MCF 10A (cell line): ENCODE results near the gene PET117. TPM values are rescaled to one million over a fixed set of nuclear protein-coding genes. Genes with fewer than 3 reads are reported as not detected.

ENCODE experiments used
- BruUV-seq: library from RNA; stranded (reverse); fragments of 400-500 nt; replicated peaks from 2 replicates; lab custom pipeline; 2021; lab: Mats Ljungman, UMichigan
- CTCF ChIA-PET: fragments of 300-600 bp; sonication (Branson Sonifier 250); formaldehyde crosslinking; extraction: SDS; loops from one replicate; lab custom pipeline; 2021; ENCODE audit warnings: antibody characterized with exemption, inconsistent platforms; lab: Yijun Ruan, JAX
- POLR2A ChIA-PET: fragments of 300-600, 350-650 bp; sonication (Branson Sonifier 250); formaldehyde crosslinking; extraction: SDS; loops from one replicate; lab custom pipeline; 2020; ENCODE audit warnings: antibody characterized with exemption, inconsistent platforms; lab: Yijun Ruan, JAX
- DNase-seq: peaks from one replicate; pipeline ENCODE4 v3.0.0-alpha.2; 2018; ENCODE audit not compliant: unreplicated experiment
- H3K27ac Mint-ChIP-seq: one replicate; pipeline ENCODE4 v1.8.0; 2022; ENCODE audit warnings: mild to moderate bottlenecking, low read depth, mixed read lengths; ENCODE audit not compliant: unreplicated experiment
- H3K27me3 Mint-ChIP-seq: one replicate; pipeline ENCODE4 v1.8.0; 2022; ENCODE audit warnings: mixed read lengths; ENCODE audit not compliant: insufficient read depth, unreplicated experiment
- H3K36me3 Mint-ChIP-seq: one replicate; pipeline ENCODE4 v1.8.0; 2022; ENCODE audit warnings: mild to moderate bottlenecking, moderate library complexity, mixed read lengths; ENCODE audit not compliant: insufficient read depth, unreplicated experiment
- H3K4me1 Mint-ChIP-seq: one replicate; pipeline ENCODE4 v1.8.0; 2022; ENCODE audit warnings: mixed read lengths; ENCODE audit not compliant: insufficient read depth, unreplicated experiment
- H3K4me3 Mint-ChIP-seq: one replicate; pipeline ENCODE4 v1.8.0; 2022; ENCODE audit warnings: mild to moderate bottlenecking, moderate library complexity, mixed read lengths; ENCODE audit not compliant: unreplicated experiment
- H3K9me3 Mint-ChIP-seq: one replicate; pipeline ENCODE4 v1.8.0; 2022; ENCODE audit warnings: mixed read lengths; ENCODE audit not compliant: unreplicated experiment
- intact Hi-C: fragments of 100-400 bp; cut with micrococcal nuclease; formaldehyde crosslinking; loops from 2 replicates; pipeline ENCODE4 v1.14.1; 2022
- total RNA-seq: library from RNA; stranded (reverse); gene quantifications from 2 replicates; pipeline ENCODE4 v1.2.3, GENCODE V29; 2022
- TF ChIP-seq, protein P1 (sequence below): fragments of 200-600 bp; IDR thresholded peaks from one replicate; pipeline ENCODE4 v1.8.0; 2022; ENCODE audit warnings: antibody characterized with exemption, mild to moderate bottlenecking; ENCODE audit not compliant: unreplicated experiment

PET117 gene
- total RNA-seq, 1 experiment from 2014 or later: 11.9 TPM

GRCh38 chr20:18144541-18145099 is 7.0 kb downstream of the PET117 start:
- ChIA-PET POLR2A (interaction anchor here (0.9 to 1.3 kb wide), 7 partner anchors 8 to 143 kb away, joined by 3 to 5 read pairs (median 4); partner anchors contain the start of gene OVOL2), CTCF (interaction anchor here (0.7 kb wide), 1 partner anchor 107 kb away, joined by 3 read pairs; no protein-coding TSS in a partner anchor)
- TF ChIP-seq, protein P1, sequence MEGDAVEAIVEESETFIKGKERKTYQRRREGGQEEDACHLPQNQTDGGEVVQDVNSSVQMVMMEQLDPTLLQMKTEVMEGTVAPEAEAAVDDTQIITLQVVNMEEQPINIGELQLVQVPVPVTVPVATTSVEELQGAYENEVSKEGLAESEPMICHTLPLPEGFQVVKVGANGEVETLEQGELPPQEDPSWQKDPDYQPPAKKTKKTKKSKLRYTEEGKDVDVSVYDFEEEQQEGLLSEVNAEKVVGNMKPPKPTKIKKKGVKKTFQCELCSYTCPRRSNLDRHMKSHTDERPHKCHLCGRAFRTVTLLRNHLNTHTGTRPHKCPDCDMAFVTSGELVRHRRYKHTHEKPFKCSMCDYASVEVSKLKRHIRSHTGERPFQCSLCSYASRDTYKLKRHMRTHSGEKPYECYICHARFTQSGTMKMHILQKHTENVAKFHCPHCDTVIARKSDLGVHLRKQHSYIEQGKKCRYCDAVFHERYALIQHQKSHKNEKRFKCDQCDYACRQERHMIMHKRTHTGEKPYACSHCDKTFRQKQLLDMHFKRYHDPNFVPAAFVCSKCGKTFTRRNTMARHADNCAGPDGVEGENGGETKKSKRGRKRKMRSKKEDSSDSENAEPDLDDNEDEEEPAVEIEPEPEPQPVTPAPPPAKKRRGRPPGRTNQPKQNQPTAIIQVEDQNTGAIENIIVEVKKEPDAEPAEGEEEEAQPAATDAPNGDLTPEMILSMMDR: no peak
- no TSS peak for BruUV-seq
- Mint-ChIP-seq H3K4me1 (peaks cover 11% of the 10 kb centered on the region), H3K9me3 (no peaks in the 10 kb centered on the region), H3K36me3 (peaks cover 56% of the 10 kb centered on the region), H3K27me3 (no peaks in the 10 kb centered on the region), H3K27ac (no peak overlapping the region), H3K4me3 (no peak overlapping the region)
- intact Hi-C loops: no loop called here
- no peak for DNase-seq

GRCh38 chr20:18154342-18154741 is 16.7 kb downstream of the PET117 start:
- no peaks in the 10 kb centered on the region for H3K4me1 Mint-ChIP-seq
- H3K27me3 Mint-ChIP-seq: no peaks in the 10 kb centered on the region
- no peak overlapping the region for H3K27ac Mint-ChIP-seq
- no peaks in the 10 kb centered on the region for H3K9me3 Mint-ChIP-seq
- BruUV-seq: no TSS peak
- no peak for DNase-seq
- TF ChIP-seq, protein P1: no peak
- intact Hi-C loops: no loop called here
- no peak overlapping the region for H3K4me3 Mint-ChIP-seq
- ChIA-PET POLR2A (interaction anchor here (0.8 to 1.1 kb wide), 3 partner anchors 10 to 183 kb away, joined by 3 to 5 read pairs (median 3); no protein-coding TSS in a partner anchor), CTCF (interaction anchor here (0.6 to 1.0 kb wide), 3 partner anchors 14 to 139 kb away, joined by 3 to 5 read pairs (median 3); no protein-coding TSS in a partner anchor)
- peaks cover 75% of the 10 kb centered on the region for H3K36me3 Mint-ChIP-seq

GRCh38 chr20:18156045-18156444 is 18.4 kb downstream of the PET117 start:
- no peak for DNase-seq
- Mint-ChIP-seq H3K36me3 (peaks cover 69% of the 10 kb centered on the region), H3K4me1 (no peaks in the 10 kb centered on the region), H3K27ac (no peak overlapping the region), H3K4me3 (no peak overlapping the region), H3K9me3 (no peaks in the 10 kb centered on the region), H3K27me3 (no peaks in the 10 kb centered on the region)
- BruUV-seq: no TSS peak
- CTCF ChIA-PET: no interaction called here
- POLR2A ChIA-PET: no interaction called here
- intact Hi-C loops: no loop called here
- TF ChIP-seq, protein P1: no peak

DNA sequence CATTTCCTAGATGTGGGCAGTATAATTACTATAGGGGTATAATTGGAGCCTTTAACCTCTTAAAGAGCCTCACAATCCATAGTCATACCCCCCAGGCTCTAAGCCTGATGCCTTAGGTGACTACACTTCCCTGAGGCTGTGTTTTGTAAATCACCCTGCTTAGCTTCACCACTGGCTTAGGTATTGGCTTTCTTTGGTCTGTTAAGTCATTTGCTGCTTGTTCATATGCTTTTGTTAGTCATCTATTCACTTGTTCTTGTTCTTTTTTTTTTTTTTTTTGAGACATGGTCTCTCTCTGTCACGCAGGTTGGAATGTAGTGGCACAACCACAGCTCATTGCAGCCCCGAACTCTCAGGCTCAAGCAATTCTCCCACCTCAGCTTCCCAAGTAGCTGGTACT is 26.7 kb downstream of the PET117 start:
- ChIA-PET POLR2A (interaction anchor here (1.7 kb wide), 1 partner anchor 11 kb away, joined by 3 read pairs; no protein-coding TSS in a partner anchor), CTCF (interaction anchor here (0.7 kb wide), 1 partner anchor 13 kb away, joined by 7 read pairs; no protein-coding TSS in a partner anchor)
- no TSS peak for BruUV-seq
- Mint-ChIP-seq H3K27me3 (no peaks in the 10 kb centered on the region), H3K4me3 (no peak overlapping the region), H3K27ac (peak overlapping the region; percentile 52), H3K9me3 (no peaks in the 10 kb centered on the region), H3K36me3 (peaks cover 62% of the 10 kb centered on the region), H3K4me1 (peaks cover 20% of the 10 kb centered on the region)
- DNase-seq: peak; percentile 5
- TF ChIP-seq, protein P1: no peak
- intact Hi-C loops: no loop called here
